ENCODE data around the gene CLDN19.

Gene CLDN19

GRCh38 chr1:42750041-42750440 lies 10.0 kb upstream of the CLDN19 start:
- H3K4me3 ChIP-seq (ENCODE audit: low read depth, low read length) = no peak overlapping the region
- TF ChIP-seq CTCF (IDR thresholded peaks at IDR 0.05; ENCODE audit: borderline replicate concordance, insufficient read depth, low read depth, low read length) = no peak

GRCh38 chr1:42748461-42749410 lies 8.7 kb upstream of the CLDN19 start:
- H3K4me3 ChIP-seq (ENCODE audit: low read depth, low read length) = no peak overlapping the region
- no peak for TF ChIP-seq CTCF (IDR thresholded peaks at IDR 0.05; ENCODE audit: borderline replicate concordance, insufficient read depth, low read depth, low read length)

- TF ChIP-seq CTCF (IDR thresholded peaks at IDR 0.05; ENCODE audit: borderline replicate concordance, insufficient read depth, low read depth, low read length) = no peak
- H3K4me3 ChIP-seq (ENCODE audit: low read depth, low read length) = no peak overlapping the region
Measured at GRCh38 chr1:42748021-42748420, 8.0 kb upstream of the CLDN19 start.

- H3K4me3 ChIP-seq (ENCODE audit: low read depth, low read length) = no peak overlapping the region
- peak; percentile 77 for TF ChIP-seq CTCF (IDR thresholded peaks at IDR 0.05; ENCODE audit: borderline replicate concordance, insufficient read depth, low read depth, low read length)
Measured at GRCh38 chr1:42747125-42747524, 7.1 kb upstream of the CLDN19 start.

GRCh38 chr1:42746436-42747105 lies 6.5 kb upstream of the CLDN19 start:
- no peak overlapping the region for H3K4me3 ChIP-seq (ENCODE audit: low read depth, low read length)
- no peak for TF ChIP-seq CTCF (IDR thresholded peaks at IDR 0.05; ENCODE audit: borderline replicate concordance, insufficient read depth, low read depth, low read length)

- no peak overlapping the region for H3K4me3 ChIP-seq (ENCODE audit: low read depth, low read length)
- no peak for TF ChIP-seq CTCF (IDR thresholded peaks at IDR 0.05; ENCODE audit: borderline replicate concordance, insufficient read depth, low read depth, low read length)
Measured at GRCh38 chr1:42745851-42746250, 5.8 kb upstream of the CLDN19 start.

GRCh38 chr1:42744148-42744413 lies 4.0 kb upstream of the CLDN19 start:
- H3K4me3 ChIP-seq (ENCODE audit: low read depth, low read length) = no peak overlapping the region
- no peak for TF ChIP-seq CTCF (IDR thresholded peaks at IDR 0.05; ENCODE audit: borderline replicate concordance, insufficient read depth, low read depth, low read length)
